HG03039 (cell line): ENCODE data around the gene IQCH.
"Not testable (repeated sequence)": the region's sequence is repeated elsewhere in the genome, so short reads cannot be mapped to it uniquely, and the experiment has no call there.

ENCODE experiments used
- ATAC-seq: cut with Tn5 transposase; IDR thresholded peaks from one replicate; pipeline ENCODE4 v1.9.1; 2021; ENCODE audit warnings: mild to moderate bottlenecking, moderate library complexity; ENCODE audit not compliant: unreplicated experiment

IQCH gene

DNA sequence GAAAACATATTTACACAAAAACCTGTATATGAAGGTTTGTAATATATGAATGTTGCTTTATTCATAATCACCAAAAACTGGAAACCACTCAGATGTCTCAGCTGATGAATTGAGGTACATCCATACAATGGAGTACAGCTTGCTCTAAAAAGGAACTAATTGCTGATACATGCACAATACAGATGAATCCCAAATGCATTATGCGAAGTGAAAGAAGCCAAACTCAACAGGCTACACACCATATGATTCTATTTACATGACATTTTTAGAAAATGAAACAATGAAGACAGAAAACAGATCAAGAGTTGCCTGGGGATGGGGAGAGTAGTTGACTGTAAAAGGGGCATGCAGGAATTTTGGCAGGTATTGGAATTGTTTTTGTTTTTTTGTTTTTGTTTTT, 95.5 kb downstream of the IQCH start:
- ATAC-seq, result no peak

DNA sequence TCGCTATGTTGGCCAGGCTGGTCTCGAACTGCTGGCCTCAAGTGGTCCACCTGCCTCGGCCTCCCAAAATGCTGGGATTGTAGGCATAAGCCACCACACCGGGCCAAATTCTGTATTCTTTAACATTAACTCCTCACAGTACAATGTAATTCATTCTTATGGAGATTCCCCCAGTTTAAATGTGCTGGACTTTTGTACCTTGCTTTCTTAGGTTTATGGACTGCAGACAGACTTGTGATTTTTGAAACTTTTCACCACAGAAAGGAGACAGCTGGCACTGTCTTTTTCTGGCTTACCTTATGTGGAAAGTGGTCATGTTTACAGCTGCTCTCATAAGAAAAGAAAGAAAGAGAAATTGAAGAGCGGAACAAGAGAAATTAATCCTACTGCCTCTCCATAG, 103.8 kb downstream of the IQCH start:
- no peak for ATAC-seq

DNA sequence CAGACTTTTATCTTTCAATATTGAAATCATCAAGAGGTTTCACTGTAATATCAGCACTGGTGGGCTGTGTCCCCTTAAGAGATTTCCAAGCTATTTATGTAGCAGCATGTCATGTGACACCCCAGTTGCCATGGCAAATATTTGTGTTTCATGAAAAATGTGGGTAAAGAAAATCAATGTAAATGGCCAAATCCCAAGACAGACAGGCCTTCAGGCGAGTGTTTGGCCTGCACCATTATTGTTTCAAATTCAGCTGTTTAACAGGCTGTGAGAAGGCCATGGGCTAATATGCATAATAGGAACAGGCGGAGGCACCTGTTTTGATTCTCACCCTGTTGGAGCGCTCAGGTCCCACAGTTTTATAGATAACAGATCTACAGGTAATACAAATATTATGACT, 104.2 kb downstream of the IQCH start:
- no peak for ATAC-seq

DNA sequence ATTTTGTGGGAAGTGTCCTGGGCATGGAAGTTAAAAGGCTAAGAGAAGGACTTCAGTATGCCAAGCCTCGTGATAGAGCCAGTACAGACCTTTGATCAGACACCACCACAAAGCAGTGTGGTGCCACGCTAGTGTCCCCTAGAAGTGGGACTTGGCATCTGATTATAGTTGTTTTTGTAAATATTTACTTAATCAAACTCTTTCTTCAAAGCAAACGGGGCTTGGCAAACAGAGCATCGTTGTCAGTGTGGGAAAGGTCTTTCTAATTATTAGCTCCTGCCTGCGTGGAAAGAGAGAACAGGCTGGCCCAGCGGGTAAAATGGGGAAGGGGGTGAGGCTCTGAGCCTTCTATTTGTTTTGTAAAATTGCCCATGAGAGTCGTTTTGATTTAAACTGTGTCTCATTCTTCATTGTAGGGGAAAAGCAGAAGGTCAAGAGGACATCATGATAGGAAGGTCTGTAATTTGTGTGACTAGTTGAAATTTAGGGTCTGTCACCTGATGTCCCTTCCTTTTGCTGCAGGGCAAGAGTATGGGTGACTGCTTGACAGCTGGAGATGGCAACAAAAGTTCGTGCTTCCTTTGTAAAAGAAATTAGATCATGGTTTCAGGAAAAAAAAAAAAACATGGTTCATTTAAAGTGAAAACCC, 105.0 kb downstream of the IQCH start:
- ATAC-seq, result no peak

DNA sequence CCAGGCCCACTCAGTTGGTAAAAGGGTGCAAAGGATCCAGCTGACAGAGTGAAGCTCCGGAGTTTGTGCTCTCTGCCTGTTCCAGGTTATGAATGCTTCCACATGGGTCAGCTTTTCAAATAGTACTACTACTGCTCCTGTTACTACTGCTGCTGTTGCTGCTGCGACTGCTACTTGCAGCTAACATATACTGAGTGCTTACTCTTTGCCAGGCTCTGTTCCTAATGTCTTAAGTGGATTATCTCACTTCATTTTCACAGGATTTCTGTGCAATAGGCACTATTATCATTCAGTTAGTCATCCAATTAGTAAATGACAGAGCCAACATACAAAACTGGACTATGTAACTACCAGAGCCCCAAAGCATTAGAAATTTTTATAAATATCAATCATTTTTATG, 106.5 kb downstream of the IQCH start:
- no peak for ATAC-seq

DNA sequence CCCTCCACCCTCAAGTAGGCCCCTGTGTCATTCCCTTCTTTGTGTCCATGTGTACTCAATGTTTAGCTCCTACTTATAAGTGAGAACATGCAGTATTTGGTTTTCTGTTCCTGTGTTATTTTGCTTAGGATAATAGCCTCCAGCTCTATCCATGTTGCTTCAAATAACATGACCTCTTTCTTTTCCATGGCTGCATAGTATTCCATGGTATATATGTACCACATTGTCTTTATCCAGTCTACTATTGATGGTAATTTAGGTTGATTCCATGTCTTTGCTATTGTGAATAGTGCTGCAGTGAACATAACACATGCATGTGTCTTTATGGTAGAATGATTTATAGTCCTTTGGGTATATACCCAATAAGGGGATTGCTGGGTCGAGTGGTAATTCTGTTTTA, 109.1 kb downstream of the IQCH start:
- not testable (repeated sequence) for ATAC-seq

DNA sequence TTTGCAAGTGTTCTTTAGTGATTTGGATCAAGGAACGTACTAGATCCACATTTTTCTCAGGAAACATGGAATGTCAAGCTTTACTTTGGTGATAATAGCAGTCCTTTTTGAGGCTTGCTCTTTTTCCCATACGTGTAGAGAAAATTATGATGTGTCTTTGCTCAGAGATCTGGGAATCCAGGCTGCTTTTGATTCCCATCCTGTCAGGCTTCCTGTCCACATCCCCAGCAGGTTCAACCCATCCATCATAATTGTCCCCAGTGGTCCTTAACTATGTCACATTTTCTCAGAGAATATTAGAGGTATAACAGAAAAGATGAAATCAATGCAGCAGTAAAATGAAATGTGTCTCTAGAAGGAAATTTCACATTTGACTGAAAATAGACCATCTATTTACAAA, 111.4 kb downstream of the IQCH start:
- ATAC-seq, result no peak

DNA sequence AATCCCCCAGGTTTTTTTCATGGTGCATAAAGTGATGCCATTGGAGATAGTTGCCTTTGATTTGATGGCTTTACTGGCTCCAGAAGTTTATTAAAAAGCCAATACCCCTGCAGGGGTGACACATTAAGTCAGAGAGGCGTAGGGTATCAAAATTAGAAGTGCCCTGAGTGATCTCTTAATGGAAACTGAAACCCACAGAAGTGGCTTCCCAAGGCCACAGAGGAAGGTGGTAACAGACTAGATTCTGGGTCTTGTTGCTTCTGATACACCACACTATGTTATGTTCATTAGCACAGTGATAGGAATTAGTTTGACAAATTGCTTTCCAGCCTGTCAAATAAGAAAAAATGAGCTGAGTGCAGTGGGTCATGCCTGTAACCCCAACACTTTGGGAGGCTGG, 112.3 kb downstream of the IQCH start:
- ATAC-seq, result no peak

DNA sequence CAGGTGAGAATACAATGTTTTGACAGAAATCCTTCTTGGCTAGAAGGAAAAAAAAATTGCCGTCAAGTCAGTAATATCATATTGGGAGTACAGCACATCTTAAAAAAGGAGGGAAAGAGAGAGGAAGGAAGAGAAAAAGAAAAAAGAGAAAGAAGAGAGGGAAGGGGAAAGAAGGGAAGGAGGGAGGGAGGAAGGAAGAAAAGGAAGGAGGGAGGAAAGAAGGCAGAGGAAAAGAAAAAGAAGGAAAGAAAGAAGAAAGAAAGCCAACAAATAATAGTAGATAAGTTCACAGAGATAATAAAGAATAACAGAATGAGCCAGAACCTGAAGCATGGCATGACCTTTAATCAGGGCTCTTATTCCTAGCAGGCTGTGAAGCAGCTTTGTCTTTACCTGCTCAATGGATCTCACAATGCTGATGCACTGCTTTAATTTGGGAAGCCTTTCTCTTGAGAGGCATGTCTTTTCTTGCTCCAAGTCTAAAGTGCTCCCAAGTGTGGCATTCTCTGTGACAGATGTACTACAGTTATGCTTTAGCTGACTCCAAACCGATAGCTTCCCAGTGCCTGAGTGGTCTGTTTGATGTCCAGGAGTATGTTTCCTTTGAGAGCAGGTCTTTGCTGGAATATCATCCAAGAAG, 114.9 kb downstream of the IQCH start:
- ATAC-seq, result no peak

DNA sequence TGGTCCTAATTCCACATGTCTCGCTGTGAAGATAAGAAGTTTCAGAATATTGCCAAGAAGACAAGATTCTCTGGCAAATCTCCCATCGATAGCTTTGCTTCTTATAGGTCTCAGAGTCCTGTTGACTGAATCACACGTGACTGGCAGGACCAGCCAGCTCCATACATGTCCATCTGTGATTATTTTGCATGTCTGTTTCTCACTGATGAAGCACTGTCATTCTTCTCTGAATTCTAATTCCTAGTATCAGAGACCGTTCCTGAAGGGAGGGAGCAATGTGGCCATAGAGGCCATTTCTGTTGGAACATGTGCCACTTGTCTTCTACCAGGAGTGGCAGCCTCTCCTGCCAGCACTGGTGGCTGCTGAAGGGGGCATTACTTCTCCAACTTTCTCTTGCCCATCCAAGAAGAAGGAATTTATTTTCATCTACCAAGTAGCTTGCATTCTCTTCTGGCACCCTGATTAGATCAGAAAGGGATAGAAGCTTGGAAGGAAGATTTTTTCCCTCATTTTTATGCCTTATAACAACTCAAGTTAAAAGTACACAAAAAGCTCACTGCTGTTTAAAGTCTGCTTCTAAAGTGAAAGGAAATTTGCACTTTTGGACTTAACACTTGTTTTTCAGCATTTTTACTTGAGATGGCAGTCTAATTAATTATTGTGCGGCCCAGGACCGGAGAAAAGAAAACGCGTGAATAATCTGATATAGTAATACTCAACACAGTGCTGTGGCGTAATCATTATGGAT, 115.8 kb downstream of the IQCH start:
- no peak for ATAC-seq

DNA sequence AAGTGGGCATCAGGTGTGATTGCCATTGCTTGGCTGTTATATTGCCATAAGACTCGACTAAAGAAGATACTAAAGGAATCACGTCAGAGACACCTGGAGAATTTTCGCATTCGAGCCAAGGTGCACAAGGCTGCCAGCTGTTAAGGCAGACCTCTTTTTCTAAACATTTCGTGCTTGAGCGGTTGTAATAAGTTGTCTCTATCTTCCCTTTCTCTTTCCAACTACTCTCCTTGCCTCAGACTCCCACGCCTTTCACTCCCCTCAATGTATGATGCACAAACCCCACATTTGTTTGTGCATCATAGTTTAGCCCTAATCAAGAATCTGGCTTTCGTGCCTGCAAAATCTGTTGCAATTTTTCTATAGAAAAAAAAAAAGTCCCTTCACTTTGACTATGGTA, 118.0 kb downstream of the IQCH start:
- ATAC-seq, result no peak

DNA sequence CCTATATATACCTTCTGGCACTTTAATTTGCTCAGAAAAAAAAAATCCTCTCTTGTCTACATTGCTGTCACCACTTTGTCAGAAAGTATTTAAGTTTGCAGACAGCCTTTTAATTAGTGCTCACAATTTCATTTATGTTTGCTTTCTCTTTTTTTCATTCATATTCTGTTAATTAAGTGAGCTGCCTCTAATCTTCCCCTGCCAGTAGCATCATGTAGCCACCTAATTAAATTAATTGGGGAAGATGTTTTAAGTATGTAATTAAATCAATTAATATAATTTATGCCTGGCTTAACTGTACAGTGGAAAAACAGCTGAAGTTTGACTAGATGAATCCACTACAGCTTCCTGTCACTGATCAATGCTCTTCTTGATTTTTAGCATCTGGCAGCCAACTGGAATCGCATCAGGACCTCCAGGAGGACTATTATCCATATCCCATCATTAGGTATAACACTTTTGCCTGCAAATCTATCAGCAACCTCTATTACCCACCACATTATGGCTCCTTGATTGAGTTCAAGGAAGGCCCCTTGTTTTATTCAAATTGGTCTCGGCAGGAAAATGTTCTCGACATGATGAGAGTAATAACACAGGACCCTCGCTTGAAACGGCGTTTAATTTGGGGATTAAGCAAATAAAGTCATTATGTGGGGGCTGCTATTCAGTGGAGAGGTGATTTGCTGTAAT, 118.5 kb downstream of the IQCH start:
- ATAC-seq, result no peak

DNA sequence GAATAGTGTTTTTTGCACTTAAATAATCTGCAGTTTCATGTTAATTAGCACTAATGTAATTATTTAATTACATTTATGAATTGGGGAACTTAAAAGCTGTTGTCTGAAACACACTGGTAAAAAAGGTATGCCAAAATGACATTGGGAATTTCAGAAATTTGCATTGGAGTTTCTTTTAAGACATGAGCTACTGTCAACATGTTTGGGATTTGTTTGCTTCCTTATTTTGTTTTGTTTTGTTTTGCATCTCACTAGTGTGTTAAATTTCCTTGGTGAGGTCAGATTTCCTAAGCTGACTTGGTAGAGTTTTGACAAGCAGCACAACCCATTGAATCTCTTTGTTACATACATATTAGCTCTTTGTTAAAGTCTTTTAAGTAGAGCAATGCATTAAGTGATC, 119.4 kb downstream of the IQCH start:
- no peak for ATAC-seq

DNA sequence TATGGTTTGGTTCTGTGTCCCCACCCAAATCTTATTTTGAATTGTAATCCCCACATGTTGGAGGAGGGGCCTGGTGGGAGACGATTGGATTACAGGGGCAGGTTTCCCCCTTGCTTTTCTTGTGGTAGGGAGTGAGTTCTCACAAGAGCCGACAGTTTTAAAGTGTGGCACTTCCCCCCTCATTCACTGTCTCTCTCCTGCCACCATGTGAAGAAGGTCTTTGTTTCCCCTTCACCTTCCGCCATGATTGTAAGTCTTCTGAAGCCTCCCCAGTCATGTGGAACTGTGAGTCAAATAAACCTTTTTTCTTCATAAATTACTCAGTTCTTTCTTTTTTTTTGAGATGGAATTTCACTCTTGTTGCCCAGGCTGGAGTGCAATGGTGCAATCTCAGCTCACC, 124.9 kb downstream of the IQCH start:
- ATAC-seq, result no peak

DNA sequence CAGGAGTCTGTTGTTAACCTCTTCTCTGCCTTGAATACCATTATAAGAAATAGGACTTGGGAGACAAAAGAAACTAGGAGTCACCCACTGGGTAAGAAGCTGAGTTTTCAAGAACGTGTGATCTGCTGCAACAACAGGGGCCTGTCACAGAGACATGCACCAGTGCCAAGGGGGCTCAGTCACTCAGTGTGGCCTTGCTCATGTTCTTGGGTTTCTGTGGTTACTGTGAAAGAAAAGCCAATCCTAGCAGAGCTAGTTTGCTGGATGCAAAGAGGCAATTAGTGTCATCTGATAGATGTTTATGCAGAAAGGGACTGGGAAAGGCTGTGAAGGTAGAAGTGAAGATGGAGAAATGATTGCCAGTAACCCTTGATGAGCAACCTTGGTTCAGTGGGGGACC, 126.3 kb downstream of the IQCH start:
- ATAC-seq, result no peak

DNA sequence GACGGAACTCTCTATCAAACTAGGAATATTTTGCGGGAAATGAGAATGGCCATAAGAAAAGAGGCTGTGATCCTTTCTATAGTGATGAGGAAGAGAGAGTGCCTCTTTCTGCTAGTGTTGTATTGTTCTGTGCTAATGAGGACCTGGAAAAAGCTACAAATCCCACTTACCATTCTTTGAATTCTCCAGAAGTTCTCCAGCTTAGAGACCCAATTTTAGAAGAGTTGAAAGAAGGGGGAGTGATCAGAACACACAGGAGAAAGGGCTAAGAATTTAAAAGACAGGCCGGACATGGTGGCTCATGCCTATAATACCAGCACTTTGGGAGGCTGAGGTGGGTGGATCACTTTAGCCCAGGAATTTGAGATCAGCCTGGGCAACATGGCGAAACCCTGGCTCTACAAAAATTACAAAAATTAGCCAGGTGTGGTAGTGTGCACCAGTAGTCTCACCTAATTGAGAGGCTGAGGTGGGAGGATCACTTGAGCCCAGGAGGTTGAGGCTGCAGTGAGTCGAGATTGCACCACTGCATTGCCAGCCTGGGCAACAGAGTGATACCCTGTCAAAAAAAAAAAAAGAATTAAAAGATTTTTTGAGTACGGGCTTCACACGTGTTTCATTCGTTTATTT, 126.9 kb downstream of the IQCH start:
- ATAC-seq, result no peak

DNA sequence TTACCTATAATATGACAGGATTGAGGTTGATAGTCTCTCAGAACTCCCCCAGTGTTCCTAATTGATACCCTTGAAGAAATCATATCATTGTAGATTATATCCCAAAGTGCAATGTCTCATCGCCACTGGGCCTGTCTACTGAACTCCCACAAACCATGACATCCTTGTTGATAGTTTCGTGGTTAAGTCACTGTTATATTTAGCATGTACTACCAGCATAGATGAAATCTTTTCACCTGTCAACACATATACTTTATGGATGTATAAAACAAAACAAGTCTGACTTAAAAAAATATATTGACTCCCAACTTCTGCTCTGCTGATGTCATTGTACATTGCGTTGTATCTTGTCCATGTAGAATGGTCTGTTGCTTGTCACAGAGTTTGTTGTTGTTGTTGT, 128.1 kb downstream of the IQCH start:
- no peak for ATAC-seq

DNA sequence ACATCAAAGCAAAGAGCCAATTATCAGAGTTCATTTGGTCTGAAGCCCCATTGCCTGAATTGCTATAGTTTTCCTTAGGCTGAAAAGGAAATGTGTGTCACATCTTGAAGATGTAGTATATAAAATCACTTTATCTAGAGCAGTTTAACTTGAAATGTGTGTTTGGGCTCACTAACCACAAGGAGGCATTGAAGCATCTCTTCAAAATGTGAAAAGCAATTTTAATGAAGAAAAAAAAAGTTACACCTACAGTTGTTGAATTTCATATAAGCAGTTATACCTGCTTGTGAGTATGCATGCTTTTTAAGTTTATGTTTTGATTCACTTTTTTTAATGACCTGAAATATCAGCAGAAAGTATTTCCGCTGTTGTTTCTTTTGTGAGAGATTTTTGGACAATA, 129.3 kb downstream of the IQCH start:
- ATAC-seq, result no peak

DNA sequence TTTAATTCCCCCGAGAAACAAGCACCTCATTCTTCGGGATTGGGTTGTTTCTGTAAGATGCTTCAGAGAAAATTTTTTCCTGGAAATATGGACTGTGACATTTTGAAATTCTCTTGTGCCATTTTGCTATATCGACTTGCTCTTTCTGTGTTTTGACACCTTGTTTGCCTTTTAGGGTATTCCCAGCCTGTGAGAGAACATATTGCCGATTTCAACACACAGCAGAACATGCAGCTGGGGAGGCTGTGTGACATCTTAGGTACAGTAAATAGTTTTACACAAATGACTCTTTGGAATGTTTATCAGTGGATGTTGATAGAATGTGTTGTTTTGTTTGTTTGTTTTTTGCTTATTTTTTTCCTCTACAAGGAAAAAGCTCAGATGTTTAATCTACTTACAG, 130.2 kb downstream of the IQCH start:
- ATAC-seq, result no peak

DNA sequence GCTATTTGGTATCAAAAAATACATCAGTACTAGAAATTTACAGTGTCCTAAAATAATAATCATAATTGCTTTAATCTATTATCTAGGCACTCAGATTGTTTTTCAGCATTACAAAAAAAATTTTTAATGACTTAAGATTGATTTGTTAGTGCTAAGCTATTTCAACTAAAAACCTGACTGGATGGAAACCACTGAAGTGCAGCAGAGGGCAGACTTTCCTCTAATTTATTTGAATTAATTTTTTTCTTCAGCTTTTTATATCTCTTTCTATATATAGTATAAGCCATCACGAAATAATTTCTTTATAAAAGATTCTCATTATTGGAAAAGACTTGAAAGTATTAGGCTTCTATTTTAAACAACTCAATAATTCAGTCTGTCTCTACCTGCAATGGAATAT, 131.4 kb downstream of the IQCH start:
- ATAC-seq, result no peak

DNA sequence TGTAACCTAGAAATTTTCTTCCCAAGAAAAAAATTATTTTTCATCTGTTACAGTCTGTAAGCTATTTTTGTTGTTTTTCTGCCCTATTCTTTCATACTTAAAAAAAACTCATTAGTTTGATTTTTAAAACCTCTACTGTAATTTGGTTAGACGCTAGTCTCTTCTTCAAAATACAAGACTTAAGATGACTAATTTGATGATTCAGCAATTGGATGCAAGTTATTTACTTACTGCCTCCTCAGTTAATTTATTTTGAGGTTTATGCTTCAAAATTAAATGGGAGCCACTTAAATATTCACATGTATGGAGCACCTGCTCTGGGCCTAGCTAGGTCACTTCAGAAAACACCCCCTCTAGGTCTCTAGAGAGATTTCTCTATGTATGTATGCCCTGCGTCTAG, 132.4 kb downstream of the IQCH start:
- ATAC-seq, result no peak
